Astrocyte (in vitro differentiated cells and primary cell): ENCODE results near the gene ZAP70. TPM values are rescaled to one million over a fixed set of nuclear protein-coding genes. Genes with fewer than 3 reads are reported as not detected.
A peak's percentile ranks its signal among the peaks of the same experiment; 100 is the strongest.

ENCODE experiments used
- DNase-seq: peaks from one replicate; pipeline ENCODE4 v3.0.0-alpha.2; 2010; ENCODE audit warnings: low read depth
- FAIRE-seq: peaks from 2 replicates; lab custom pipeline; 2011; peaks lifted over from hg19 to GRCh38; lab: Jason Lieb, UNC
- H2AFZ ChIP-seq: 2 replicates; pipeline ENCODE4 v1.6.0; 2012; ENCODE audit warnings: low read depth, low read length, inconsistent platforms
- H3K27ac ChIP-seq: 2 replicates; pipeline ENCODE4 v1.5.1; 2011; ENCODE audit warnings: low read depth, low read length, inconsistent platforms
- H3K27me3 ChIP-seq: 2 replicates; pipeline ENCODE4 v1.6.0; 2011; ENCODE audit warnings: low read length, inconsistent platforms; ENCODE audit not compliant: insufficient read depth
- H3K36me3 ChIP-seq: 2 replicates; pipeline ENCODE4 v1.5.1; 2011; ENCODE audit warnings: low read length, inconsistent platforms; ENCODE audit not compliant: insufficient read depth
- H3K4me1 ChIP-seq: 2 replicates; pipeline ENCODE4 v1.5.1; 2011; ENCODE audit warnings: low read length, inconsistent platforms; ENCODE audit not compliant: insufficient read depth
- H3K4me2 ChIP-seq: 2 replicates; pipeline ENCODE4 v1.6.0; 2012; ENCODE audit warnings: low read length, inconsistent platforms
- H3K4me3 ChIP-seq: 2 replicates; pipeline ENCODE4 v1.5.1; 2011; ENCODE audit warnings: low read depth, mild to moderate bottlenecking, low read length, inconsistent platforms; ENCODE audit not compliant: insufficient read depth
- H3K79me2 ChIP-seq: 2 replicates; pipeline ENCODE4 v1.6.0; 2012; ENCODE audit warnings: mild to moderate bottlenecking, low read length, inconsistent platforms; ENCODE audit not compliant: insufficient read depth
- H3K9ac ChIP-seq: 2 replicates; pipeline ENCODE4 v1.6.0; 2012; ENCODE audit warnings: mild to moderate bottlenecking, low read length, inconsistent platforms
- H3K9me3 ChIP-seq: 2 replicates; pipeline ENCODE4 v1.5.1; 2012; ENCODE audit warnings: low read depth, mild to moderate bottlenecking, low read length, inconsistent platforms; ENCODE audit not compliant: insufficient read depth
- H4K20me1 ChIP-seq: 2 replicates; pipeline ENCODE4 v1.6.0; 2012; ENCODE audit warnings: low read length, inconsistent platforms; ENCODE audit not compliant: insufficient read depth
- H3K27ac Mint-ChIP-seq: one replicate; pipeline ENCODE4 v1.8.0; 2021; ENCODE audit warnings: mild to moderate bottlenecking, mixed read lengths; ENCODE audit not compliant: unreplicated experiment
- H3K27me3 Mint-ChIP-seq: one replicate; pipeline ENCODE4 v1.8.0; 2021; ENCODE audit warnings: low read depth, mixed read lengths; ENCODE audit not compliant: unreplicated experiment
- H3K36me3 Mint-ChIP-seq: one replicate; pipeline ENCODE4 v1.8.0; 2021; ENCODE audit warnings: low read depth, mixed read lengths; ENCODE audit not compliant: unreplicated experiment
- H3K4me1 Mint-ChIP-seq: one replicate; pipeline ENCODE4 v1.8.0; 2021; ENCODE audit warnings: low read depth, mixed read lengths; ENCODE audit not compliant: unreplicated experiment
- H3K4me3 Mint-ChIP-seq: one replicate; pipeline ENCODE4 v1.8.0; 2021; ENCODE audit warnings: mild to moderate bottlenecking, moderate library complexity, mixed read lengths; ENCODE audit not compliant: unreplicated experiment
- H3K9me3 Mint-ChIP-seq: one replicate; pipeline ENCODE4 v1.8.0; 2021; ENCODE audit warnings: mild to moderate bottlenecking, mixed read lengths; ENCODE audit not compliant: unreplicated experiment
- CTCF ChIP-seq: IDR thresholded peaks from 2 replicates; pipeline ENCODE4 v1.5.1; 2011; ENCODE audit warnings: low read depth, mild to moderate bottlenecking, inconsistent platforms, low read length, moderate library complexity; ENCODE audit not compliant: insufficient read depth
- EZH2 ChIP-seq: IDR thresholded peaks from 2 replicates; pipeline ENCODE4 v1.6.1; 2012; ENCODE audit warnings: mild to moderate bottlenecking, low read length, inconsistent platforms; ENCODE audit not compliant: insufficient read depth
- total RNA-seq: library from RNA; stranded (reverse); gene quantifications from 2 replicates; pipeline ENCODE4 v1.2.1, GENCODE V29; 2021

Gene ZAP70
- total RNA-seq, 1 donor from 2014 or later, result 0.73 TPM

- Histone ChIP-seq H3K4me2 (no peak overlapping the region), H3K4me3 (no peak overlapping the region), H3K9me3 (no peaks in the 10 kb centered on the region), H3K27ac (no peak overlapping the region), H3K4me1 (peaks cover 6% of the 10 kb centered on the region), H4K20me1 (no peaks in the 10 kb centered on the region), H3K79me2 (no peaks in the 10 kb centered on the region), H2AFZ (no peak overlapping the region), H3K9ac (no peak overlapping the region), H3K27me3 (no peaks in the 10 kb centered on the region), H3K36me3 (no peaks in the 10 kb centered on the region)
- H3K27ac Mint-ChIP-seq, result no peak overlapping the region
- H3K9me3 Mint-ChIP-seq, result no peaks in the 10 kb centered on the region
- no peak overlapping the region for H3K4me3 Mint-ChIP-seq
- peaks cover 18% of the 10 kb centered on the region for H3K4me1 Mint-ChIP-seq
- FAIRE-seq (no peak), DNase-seq (no peak)
- no peaks in the 10 kb centered on the region for H3K27me3 Mint-ChIP-seq
- peaks cover 5% of the 10 kb centered on the region for H3K36me3 Mint-ChIP-seq
- no peak for TF ChIP-seq EZH2
- TF ChIP-seq CTCF, result no peak
Observed at GRCh38 chr2:97745474-97746174, 32.2 kb downstream of the ZAP70 start.

GRCh38 chr2:97747285-97747684 lies 33.9 kb downstream of the ZAP70 start:
- Mint-ChIP-seq H3K27ac (peak overlapping the region; percentile 44), H3K4me1 (peaks cover 23% of the 10 kb centered on the region), H3K4me3 (no peak overlapping the region), H3K27me3 (no peaks in the 10 kb centered on the region), H3K9me3 (no peaks in the 10 kb centered on the region), H3K36me3 (peaks cover 2% of the 10 kb centered on the region)
- H3K4me1 ChIP-seq, result peaks cover 8% of the 10 kb centered on the region
- H3K27me3 ChIP-seq, result no peaks in the 10 kb centered on the region
- H3K36me3 ChIP-seq, result no peaks in the 10 kb centered on the region
- no peak for FAIRE-seq
- H4K20me1 ChIP-seq, result no peaks in the 10 kb centered on the region
- no peak overlapping the region for H3K9ac ChIP-seq
- H3K4me3 ChIP-seq, result no peak overlapping the region
- no peak for TF ChIP-seq EZH2
- TF ChIP-seq CTCF, result no peak
- no peak for DNase-seq
- no peak overlapping the region for H2AFZ ChIP-seq
- H3K79me2 ChIP-seq, result no peaks in the 10 kb centered on the region
- H3K9me3 ChIP-seq, result no peaks in the 10 kb centered on the region
- H3K27ac ChIP-seq, result no peak overlapping the region
- no peak overlapping the region for H3K4me2 ChIP-seq

GRCh38 chr2:97747716-97748115 lies 34.3 kb downstream of the ZAP70 start:
- Histone ChIP-seq H3K4me1 (peaks cover 6% of the 10 kb centered on the region), H3K27me3 (no peaks in the 10 kb centered on the region), H2AFZ (no peak overlapping the region), H3K79me2 (no peaks in the 10 kb centered on the region), H3K36me3 (no peaks in the 10 kb centered on the region), H3K9ac (no peak overlapping the region), H3K4me2 (no peak overlapping the region), H3K9me3 (no peaks in the 10 kb centered on the region), H4K20me1 (no peaks in the 10 kb centered on the region), H3K27ac (no peak overlapping the region), H3K4me3 (no peak overlapping the region)
- FAIRE-seq, result no peak
- DNase-seq, result peak; percentile 82
- Mint-ChIP-seq H3K9me3 (no peaks in the 10 kb centered on the region), H3K27me3 (no peaks in the 10 kb centered on the region), H3K4me3 (no peak overlapping the region), H3K4me1 (peaks cover 25% of the 10 kb centered on the region), H3K27ac (peak overlapping the region; percentile 44), H3K36me3 (peaks cover 2% of the 10 kb centered on the region)
- TF ChIP-seq CTCF (no peak), EZH2 (no peak)
